Astrocyte of the spinal cord (primary cell): Measurements from ENCODE around the gene OSMR.
A peak's percentile ranks its signal among the peaks of the same experiment; 100 is the strongest.

Experiments used
- DNase-seq: peaks from one replicate; pipeline ENCODE4 v3.0.0; 2011; ENCODE audit warnings: low read depth, low spot score
- H3K4me3 ChIP-seq: 2 replicates; pipeline ENCODE4 v1.5.1; 2011; ENCODE audit warnings: low read depth, mild to moderate bottlenecking, low read length, moderate library complexity
- CTCF ChIP-seq: IDR thresholded peaks from 2 replicates; pipeline ENCODE4 v1.5.1; 2012; ENCODE audit warnings: low read depth, mild to moderate bottlenecking, low read length, inconsistent platforms
- in situ Hi-C: cut with HindIII; loops from 2 replicates; pipeline ENCODE4 v1.10.0; 2017; ENCODE audit warnings: low sequenced_read_pairs

The OSMR gene

DNA sequence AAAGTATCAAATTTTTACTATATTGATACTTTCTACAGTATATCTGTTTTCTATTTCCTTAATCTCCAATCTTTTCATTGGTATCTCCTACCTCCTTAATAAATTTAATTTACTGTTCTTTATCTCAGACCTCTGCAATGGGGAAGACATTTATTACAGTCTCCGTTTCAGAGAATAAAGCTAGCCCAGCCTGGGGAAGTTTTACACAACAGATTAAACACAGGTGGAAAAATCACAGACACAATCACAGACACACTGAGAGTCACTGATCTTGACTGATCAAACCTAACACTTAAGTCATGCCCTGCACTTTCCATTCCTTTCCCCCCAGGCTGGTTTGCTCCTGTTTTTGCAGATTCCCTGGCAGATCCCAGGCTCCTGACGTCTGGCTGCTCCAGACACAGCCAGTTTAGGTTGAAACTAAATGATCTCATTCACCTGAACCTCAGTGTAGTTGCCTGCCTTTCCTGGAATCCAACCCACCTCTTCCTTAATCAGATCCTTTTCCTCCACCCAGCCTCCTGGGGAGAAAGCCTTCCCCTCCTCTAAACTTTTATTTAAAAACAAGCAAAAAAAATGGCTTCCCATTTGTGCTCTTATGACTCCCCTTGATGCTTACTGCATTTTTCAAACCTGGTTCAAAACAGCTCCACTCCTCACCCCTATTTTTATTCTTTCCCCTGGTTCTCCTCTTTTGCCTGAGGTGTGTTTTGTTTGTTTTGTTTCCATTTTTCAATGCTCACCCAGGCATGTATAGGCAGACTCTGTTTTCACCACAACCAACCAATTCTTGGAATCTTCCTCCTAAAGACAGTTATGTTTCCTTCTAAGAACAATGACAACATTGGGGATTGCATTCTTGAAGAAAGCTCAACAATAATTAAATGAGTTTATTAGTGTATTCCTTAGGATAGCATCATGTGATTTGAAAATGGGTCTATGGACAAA, 29.5 kb upstream of the OSMR start:
- no peak for TF ChIP-seq CTCF
- no peak overlapping the region for H3K4me3 ChIP-seq
- no peak for DNase-seq
- in situ Hi-C loops = no loop called here

GRCh38 chr5:38821679-38822078, 24.1 kb upstream of the OSMR start:
- no peak overlapping the region for H3K4me3 ChIP-seq
- in situ Hi-C loops = no loop called here
- no peak for DNase-seq
- no peak for TF ChIP-seq CTCF

DNA sequence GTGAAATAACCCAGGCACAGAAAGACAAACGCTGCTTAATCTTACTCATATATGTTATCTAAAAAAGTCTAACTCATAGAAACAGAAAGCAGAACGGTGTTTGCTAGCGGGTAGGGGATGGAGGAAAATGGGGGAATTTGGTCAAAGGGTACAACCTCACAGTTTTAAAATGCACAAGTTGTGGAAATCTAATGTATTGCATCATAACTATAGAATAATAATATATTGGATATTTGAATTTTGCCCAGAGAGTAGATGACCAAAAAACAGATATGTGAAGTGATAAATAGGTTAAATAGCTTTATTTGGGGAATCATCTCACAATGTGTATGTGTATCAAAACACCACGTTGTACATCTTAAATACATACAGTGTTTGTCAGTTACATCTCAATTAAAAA, 22.3 kb upstream of the OSMR start:
- H3K4me3 ChIP-seq = no peak overlapping the region
- DNase-seq = no peak
- in situ Hi-C loops = no loop called here
- no peak for TF ChIP-seq CTCF

- TF ChIP-seq CTCF = no peak
- DNase-seq = no peak
- in situ Hi-C loops = no loop called here
- no peak overlapping the region for H3K4me3 ChIP-seq
Measured at GRCh38 chr5:38824821-38825220, 21.0 kb upstream of the OSMR start.

GRCh38 chr5:38825494-38825893, 20.3 kb upstream of the OSMR start:
- in situ Hi-C loops = no loop called here
- no peak for TF ChIP-seq CTCF
- H3K4me3 ChIP-seq = no peak overlapping the region
- peak; percentile 36 for DNase-seq

GRCh38 chr5:38827525-38827924, 18.3 kb upstream of the OSMR start:
- TF ChIP-seq CTCF = no peak
- H3K4me3 ChIP-seq = no peak overlapping the region
- in situ Hi-C loops = no loop called here
- peak; percentile 55 for DNase-seq
